CD4-positive, CD25-positive, alpha-beta regulatory T cell (primary cell): ENCODE data around the gene MED19. TPM values are rescaled to one million over a fixed set of nuclear protein-coding genes. Genes with fewer than 3 reads are reported as not detected.
A peak's percentile ranks its signal among the peaks of the same experiment; 100 is the strongest.

ENCODE experiments used
- ATAC-seq, 2 donors: fragments of 150-1000 bp; cut with Tn5 transposase; one replicate each; pipeline ENCODE4 v1.10.0; 2021; ENCODE audit warnings: low read depth in 2 of 2, moderate number of reproducible peaks in 2 of 2, moderate library complexity in 1 of 2
- DNase-seq, 3 donors: peaks; one replicate each; pipeline versions ENCODE4 v3.0.0 to v3.0.0-alpha.2; 2012 to 2022; ENCODE audit warnings: mixed read lengths in 1 of 3
- H3K27ac ChIP-seq: one replicate; pipeline ENCODE4 v1.7.0; 2013; ENCODE audit warnings: mild to moderate bottlenecking, low read length; ENCODE audit not compliant: insufficient read depth, poor library complexity, severe bottlenecking
- H3K27me3 ChIP-seq: one replicate; pipeline ENCODE4 v1.7.0; 2013; ENCODE audit warnings: low read length; ENCODE audit not compliant: control insufficient read depth, insufficient read depth
- H3K36me3 ChIP-seq: one replicate; pipeline ENCODE4 v1.7.0; 2013; ENCODE audit warnings: mild to moderate bottlenecking, low read length, moderate library complexity; ENCODE audit not compliant: control insufficient read depth, insufficient read depth
- H3K4me1 ChIP-seq: 2 replicates; pipeline ENCODE4 v1.7.0; 2013; ENCODE audit warnings: mild to moderate bottlenecking, low read length; ENCODE audit not compliant: insufficient read depth, control insufficient read depth, poor library complexity, severe bottlenecking
- H3K4me3 ChIP-seq: one replicate; pipeline ENCODE4 v1.7.0; 2013; ENCODE audit warnings: low read depth, mild to moderate bottlenecking, low read length, moderate library complexity
- H3K9me3 ChIP-seq, 2 experiments: 1 replicate in 1 of 2; 2 replicates in 1 of 2; pipeline ENCODE4 v1.7.0; 2013; ENCODE audit warnings: low read length in 2 of 2, mild to moderate bottlenecking in 1 of 2, moderate library complexity in 1 of 2; ENCODE audit not compliant: control insufficient read depth in 2 of 2
- H3K27ac Mint-ChIP-seq, 3 donors: one replicate each; pipeline ENCODE4 v1.8.0; 2020 to 2022; ENCODE audit warnings: mild to moderate bottlenecking in 3 of 3, mixed read lengths in 3 of 3, moderate library complexity in 2 of 3
- H3K27me3 Mint-ChIP-seq: one replicate; pipeline ENCODE4 v1.8.0; 2022; ENCODE audit warnings: mild to moderate bottlenecking, mixed read lengths
- H3K36me3 Mint-ChIP-seq: one replicate; pipeline ENCODE4 v1.8.0; 2020; ENCODE audit warnings: mixed read lengths
- H3K4me1 Mint-ChIP-seq, 4 donors: one replicate each; pipeline ENCODE4 v1.8.0; 2020 to 2022; ENCODE audit warnings: mixed read lengths in 4 of 4, mild to moderate bottlenecking in 1 of 4
- H3K4me3 Mint-ChIP-seq, 4 donors: one replicate each; pipeline ENCODE4 v1.8.0; 2020 to 2022; ENCODE audit warnings: mild to moderate bottlenecking in 4 of 4, mixed read lengths in 4 of 4, moderate library complexity in 3 of 4
- H3K9me3 Mint-ChIP-seq, 7 donors: one replicate each; pipeline ENCODE4 v1.8.0; 2020 to 2022; ENCODE audit warnings: mixed read lengths in 7 of 7, mild to moderate bottlenecking in 3 of 7, moderate library complexity in 2 of 7
- polyA plus RNA-seq, 4 donors: library from polyadenylated mRNA; unstranded; fragments of 300-500 nt; fragmentation: Illumina TruSeq; gene quantifications; one replicate each; pipeline ENCODE4 v1.2.3, GENCODE V29; 2021
- total RNA-seq: library from RNA; stranded (reverse); gene quantifications from one replicate; pipeline ENCODE4 v1.2.3, GENCODE V29; 2022

MED19 gene
- total and polyA plus RNA-seq, 5 donors from 2014 or later, result 13.7 to 22.6 (median 20.8) TPM

- Mint-ChIP-seq H3K4me1 (peaks cover 17 to 49% (median 26%) of the 10 kb centered on the region in 4 donors), H3K9me3 (no peaks in the 10 kb centered on the region), H3K27ac (peak overlapping the region; percentile 65 to 92 (median 80)), H3K4me3 (peak overlapping the region in 3 of 4 donors; percentile 31 to 86 (median 58)), H3K36me3 (peaks cover 14% of the 10 kb centered on the region), H3K27me3 (peaks cover 4% of the 10 kb centered on the region)
- ATAC-seq (no peak), DNase-seq (no peak)
- H3K4me3 ChIP-seq, result no peak overlapping the region
- H3K27me3 ChIP-seq, result no peaks in the 10 kb centered on the region
- no peaks in the 10 kb centered on the region for H3K9me3 ChIP-seq
- H3K36me3 ChIP-seq, result peaks cover 26% of the 10 kb centered on the region
- H3K27ac ChIP-seq, result no peak overlapping the region
- H3K4me1 ChIP-seq, result peaks cover 19% of the 10 kb centered on the region
Observed at GRCh38 chr11:57744357-57744756, 32.3 kb upstream of the MED19 start.

- H3K36me3 Mint-ChIP-seq, result peaks cover 24% of the 10 kb centered on the region
- Histone ChIP-seq H3K4me1 (peaks cover 19% of the 10 kb centered on the region), H3K27ac (peak overlapping the region; percentile 91), H3K4me3 (peak overlapping the region; percentile 88), H3K27me3 (no peaks in the 10 kb centered on the region), H3K9me3 (no peaks in the 10 kb centered on the region), H3K36me3 (peaks cover 45% of the 10 kb centered on the region)
- peak overlapping the region; percentile 96 to 100 (median 97) for H3K27ac Mint-ChIP-seq
- ATAC-seq (no peak), DNase-seq (no peak)
- peaks cover 13 to 45% (median 26%) of the 10 kb centered on the region in 4 donors for H3K4me1 Mint-ChIP-seq
- peak overlapping the region; percentile 91 to 99 (median 94) for H3K4me3 Mint-ChIP-seq
- H3K27me3 Mint-ChIP-seq, result peaks cover 4% of the 10 kb centered on the region
- H3K9me3 Mint-ChIP-seq, result no peaks in the 10 kb centered on the region
Observed at GRCh38 chr11:57742087-57742452, 30.1 kb upstream of the MED19 start.

GRCh38 chr11:57741132-57742086 is 29.4 kb upstream of the MED19 start, which contains the start of gene SELENOH:
Gene SELENOH, plus strand, starts transcription at chr11:57741491. Its CDS starts 105 bp downstream, at chr11:57741596.
- peak within 1 kb of the TSS; percentile 96 to 100 (median 97) for H3K27ac Mint-ChIP-seq
- Histone ChIP-seq H3K36me3 (peaks cover 45% of the 10 kb centered on the region), H3K27me3 (no peaks in the 10 kb centered on the region), H3K4me3 (peak within 1 kb of the TSS; percentile 88), H3K9me3 (no peaks in the 10 kb centered on the region), H3K27ac (peak within 1 kb of the TSS; percentile 91), H3K4me1 (peaks cover 19% of the 10 kb centered on the region)
- H3K27me3 Mint-ChIP-seq, result peaks cover 4% of the 10 kb centered on the region
- H3K9me3 Mint-ChIP-seq, result no peaks in the 10 kb centered on the region
- H3K36me3 Mint-ChIP-seq, result peaks cover 23% of the 10 kb centered on the region
- H3K4me3 Mint-ChIP-seq, result peak within 1 kb of the TSS; percentile 91 to 99 (median 94)
- DNase-seq (peak; percentile 86 to 97 (median 89)), ATAC-seq (peak; percentile 81 to 83)
- peaks cover 10 to 42% (median 26%) of the 10 kb centered on the region in 4 donors for H3K4me1 Mint-ChIP-seq

- Mint-ChIP-seq H3K4me3 (no peak overlapping the region), H3K4me1 (peaks cover 9 to 15% (median 12%) of the 10 kb centered on the region in 4 donors), H3K36me3 (peaks cover 22% of the 10 kb centered on the region), H3K27me3 (no peaks in the 10 kb centered on the region), H3K27ac (peak overlapping the region; percentile 33 to 75 (median 56)), H3K9me3 (no peaks in the 10 kb centered on the region)
- peaks cover 4% of the 10 kb centered on the region for H3K4me1 ChIP-seq
- peak in 1 of 3 donors; percentile 46 for DNase-seq
- no peak overlapping the region for H3K27ac ChIP-seq
- H3K4me3 ChIP-seq, result no peak overlapping the region
- H3K27me3 ChIP-seq, result no peaks in the 10 kb centered on the region
- ATAC-seq, result no peak
- no peaks in the 10 kb centered on the region for H3K9me3 ChIP-seq
- peaks cover 24% of the 10 kb centered on the region for H3K36me3 ChIP-seq
Observed at GRCh38 chr11:57735619-57736298, 23.7 kb upstream of the MED19 start.

- Histone ChIP-seq H3K27me3 (no peaks in the 10 kb centered on the region), H3K9me3 (no peaks in the 10 kb centered on the region), H3K27ac (no peak overlapping the region), H3K36me3 (peaks cover 10% of the 10 kb centered on the region), H3K4me1 (no peaks in the 10 kb centered on the region), H3K4me3 (no peak overlapping the region)
- no peaks in the 10 kb centered on the region for H3K27me3 Mint-ChIP-seq
- ATAC-seq (no peak), DNase-seq (no peak)
- no peaks in the 10 kb centered on the region for H3K9me3 Mint-ChIP-seq
- peak overlapping the region in 2 of 3 donors; percentile 3 to 67 for H3K27ac Mint-ChIP-seq
- peaks cover 11 to 25% (median 17%) of the 10 kb centered on the region in 4 donors for H3K4me1 Mint-ChIP-seq
- peaks cover 10% of the 10 kb centered on the region for H3K36me3 Mint-ChIP-seq
- H3K4me3 Mint-ChIP-seq, result no peak overlapping the region
Observed at GRCh38 chr11:57732661-57733060, 20.6 kb upstream of the MED19 start.

- ATAC-seq, result no peak
Observed at GRCh38 chr11:57729479-57729878, 17.5 kb upstream of the MED19 start.

GRCh38 chr11:57728829-57729228 is 16.8 kb upstream of the MED19 start:
- peak overlapping the region in 2 of 3 donors; percentile 26 to 33 for H3K27ac Mint-ChIP-seq
- H3K27me3 Mint-ChIP-seq, result no peaks in the 10 kb centered on the region
- no peaks in the 10 kb centered on the region for H3K9me3 ChIP-seq
- no peaks in the 10 kb centered on the region for H3K9me3 Mint-ChIP-seq
- DNase-seq, result no peak
- H3K4me3 ChIP-seq, result no peak overlapping the region
- H3K27ac ChIP-seq, result no peak overlapping the region
- H3K4me1 ChIP-seq, result no peaks in the 10 kb centered on the region
- H3K4me1 Mint-ChIP-seq, result peaks cover 11 to 18% (median 18%) of the 10 kb centered on the region in 4 donors
- H3K36me3 ChIP-seq, result no peaks in the 10 kb centered on the region
- no peak overlapping the region for H3K4me3 Mint-ChIP-seq
- ATAC-seq, result no peak
- H3K27me3 ChIP-seq, result no peaks in the 10 kb centered on the region
- H3K36me3 Mint-ChIP-seq, result peaks cover 4% of the 10 kb centered on the region

More at GRCh38 chr11:57729479-57729878, 17.5 kb upstream of the MED19 start:
- DNase-seq, result no peak
- Histone ChIP-seq H3K4me1 (no peaks in the 10 kb centered on the region), H3K27me3 (no peaks in the 10 kb centered on the region), H3K9me3 (no peaks in the 10 kb centered on the region), H3K27ac (no peak overlapping the region), H3K4me3 (no peak overlapping the region), H3K36me3 (peaks cover 3% of the 10 kb centered on the region)
- H3K4me3 Mint-ChIP-seq, result no peak overlapping the region
- peaks cover 11 to 18% (median 18%) of the 10 kb centered on the region in 4 donors for H3K4me1 Mint-ChIP-seq
- no peaks in the 10 kb centered on the region for H3K27me3 Mint-ChIP-seq
- peaks cover 4% of the 10 kb centered on the region for H3K36me3 Mint-ChIP-seq
- no peaks in the 10 kb centered on the region for H3K9me3 Mint-ChIP-seq
- peak overlapping the region in 1 of 3 donors; percentile 33 for H3K27ac Mint-ChIP-seq
